ENCODE measurements around the gene TAP2.

DNA sequence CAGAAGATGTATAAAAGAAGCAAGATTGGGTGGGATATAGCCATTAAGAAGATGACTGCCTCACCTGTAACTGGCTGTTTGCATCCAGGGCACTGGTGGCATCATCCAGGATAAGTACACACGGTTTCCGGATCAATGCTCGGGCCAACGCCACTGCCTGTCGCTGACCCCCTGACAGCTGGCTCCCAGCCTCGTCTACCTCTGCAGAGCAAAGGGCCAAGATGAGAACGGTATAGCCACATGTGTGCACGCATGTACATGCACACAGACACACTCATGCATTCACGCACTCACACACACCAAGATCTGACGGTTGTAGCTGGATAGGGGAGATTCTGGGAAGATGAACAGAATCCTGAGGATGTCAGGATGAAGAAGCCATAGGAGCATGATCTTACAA, 8.5 kb upstream of the TAP2 start:
- no peak for TF ChIP-seq EZH2phosphoT487 (IDR thresholded peaks at IDR 0.05; ENCODE audit: low read depth)
- TF ChIP-seq, protein P1, sequence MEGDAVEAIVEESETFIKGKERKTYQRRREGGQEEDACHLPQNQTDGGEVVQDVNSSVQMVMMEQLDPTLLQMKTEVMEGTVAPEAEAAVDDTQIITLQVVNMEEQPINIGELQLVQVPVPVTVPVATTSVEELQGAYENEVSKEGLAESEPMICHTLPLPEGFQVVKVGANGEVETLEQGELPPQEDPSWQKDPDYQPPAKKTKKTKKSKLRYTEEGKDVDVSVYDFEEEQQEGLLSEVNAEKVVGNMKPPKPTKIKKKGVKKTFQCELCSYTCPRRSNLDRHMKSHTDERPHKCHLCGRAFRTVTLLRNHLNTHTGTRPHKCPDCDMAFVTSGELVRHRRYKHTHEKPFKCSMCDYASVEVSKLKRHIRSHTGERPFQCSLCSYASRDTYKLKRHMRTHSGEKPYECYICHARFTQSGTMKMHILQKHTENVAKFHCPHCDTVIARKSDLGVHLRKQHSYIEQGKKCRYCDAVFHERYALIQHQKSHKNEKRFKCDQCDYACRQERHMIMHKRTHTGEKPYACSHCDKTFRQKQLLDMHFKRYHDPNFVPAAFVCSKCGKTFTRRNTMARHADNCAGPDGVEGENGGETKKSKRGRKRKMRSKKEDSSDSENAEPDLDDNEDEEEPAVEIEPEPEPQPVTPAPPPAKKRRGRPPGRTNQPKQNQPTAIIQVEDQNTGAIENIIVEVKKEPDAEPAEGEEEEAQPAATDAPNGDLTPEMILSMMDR (IDR thresholded peaks at IDR 0.05; ENCODE audit: low read depth, low read length), result no peak
